Measurements from ENCODE around the gene SLC38A11.

SLC38A11 gene

DNA sequence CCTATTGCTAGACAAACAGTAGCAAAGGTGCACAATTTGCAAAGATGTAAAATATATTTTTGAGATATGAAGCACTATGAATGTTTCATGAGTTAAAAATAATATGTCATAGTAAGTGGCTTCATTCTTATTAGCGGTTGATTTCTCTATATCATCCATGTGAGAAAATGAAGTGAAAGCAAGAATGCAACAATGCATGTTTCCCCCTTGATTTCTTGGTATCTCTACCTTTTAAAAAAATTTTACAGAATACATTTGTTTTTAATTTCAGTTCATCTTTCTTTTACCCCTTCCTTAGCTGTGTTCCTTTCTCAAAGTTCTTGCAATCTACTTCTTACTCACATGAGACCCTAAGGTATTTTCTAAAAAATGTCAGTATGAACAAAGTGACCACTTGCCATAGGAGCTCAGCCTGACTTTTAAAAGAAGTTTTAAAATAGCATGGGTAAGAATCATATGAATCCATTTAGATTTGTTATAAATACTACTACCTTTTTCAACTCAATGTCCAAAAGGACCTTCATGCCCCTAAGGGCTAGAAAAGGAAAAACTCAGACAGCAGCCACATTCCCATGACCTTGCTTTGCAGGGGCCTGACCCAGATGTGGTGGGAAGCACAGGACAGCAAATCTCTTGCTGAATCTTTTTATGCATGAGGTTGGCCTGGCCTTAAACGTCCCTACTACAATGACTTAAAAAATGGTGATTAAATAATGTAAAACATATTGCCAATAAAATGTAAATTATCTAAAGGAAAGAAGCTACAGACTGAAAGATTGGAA is 14.8 kb upstream of the SLC38A11 start:
- DNase-seq = no peak

DNA sequence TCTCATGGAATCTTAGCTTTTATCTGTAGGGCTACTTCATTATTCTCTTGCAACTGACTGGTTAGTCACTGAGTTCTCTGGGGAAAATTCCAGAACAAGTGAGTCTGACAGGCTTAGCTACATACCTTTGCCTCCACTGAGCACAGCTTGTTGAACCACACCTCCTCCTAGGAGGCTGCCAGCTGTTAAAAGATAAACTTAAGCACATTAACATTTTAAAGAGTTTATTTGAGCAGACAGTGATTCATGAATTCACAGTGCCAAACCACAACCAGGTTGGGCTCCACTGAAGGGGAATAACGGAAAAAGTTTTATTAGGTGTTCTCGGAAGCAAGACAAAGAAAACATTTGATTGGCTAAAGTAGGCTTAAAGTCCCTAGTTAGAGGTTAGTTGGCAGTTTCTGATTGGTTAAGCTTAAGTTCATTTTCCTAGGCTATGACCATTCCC is 12.5 kb upstream of the SLC38A11 start:
- no peak for DNase-seq

GRCh38 chr2:164967361-164967760 is 12.0 kb upstream of the SLC38A11 start:
- no peak for DNase-seq

DNA sequence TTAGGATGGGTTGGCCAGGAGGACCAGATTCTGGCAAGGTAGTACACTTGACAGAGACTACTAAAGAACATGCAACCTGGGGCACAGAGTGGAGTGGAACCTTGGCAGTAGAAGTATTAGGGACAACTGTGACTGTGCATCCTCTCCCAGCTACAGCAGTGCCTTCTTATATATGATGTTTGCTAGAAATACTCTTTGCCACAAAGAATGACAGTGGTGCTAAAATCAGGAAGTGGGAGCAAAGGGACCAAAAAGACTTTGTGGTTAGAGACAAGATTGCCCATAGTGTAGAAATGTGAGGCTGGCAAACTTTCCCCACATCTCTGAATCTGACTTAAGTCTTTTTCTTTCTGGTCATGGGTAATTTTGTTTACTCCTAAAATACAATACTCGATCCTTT is 9.4 kb upstream of the SLC38A11 start:
- DNase-seq = no peak

GRCh38 chr2:164960159-164960558 is 4.8 kb upstream of the SLC38A11 start:
- no peak for DNase-seq

DNA sequence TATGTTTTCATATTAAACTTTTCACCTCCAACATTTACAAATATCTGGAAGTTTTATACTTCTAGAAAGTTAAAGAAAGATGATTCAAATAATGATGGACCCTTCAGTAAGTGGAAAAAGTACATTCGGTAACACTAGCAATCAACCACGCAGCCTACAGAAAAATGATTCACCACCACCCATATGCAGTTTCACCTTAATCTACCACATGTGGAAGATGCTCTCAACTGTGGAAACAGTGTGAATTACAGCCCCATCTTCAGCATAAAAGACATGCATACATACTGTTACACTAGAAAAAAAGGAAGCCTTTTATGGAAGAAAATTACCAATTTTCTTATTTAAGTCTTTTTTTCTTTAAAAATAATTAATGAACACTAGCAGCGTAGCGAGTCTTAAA is 1.1 kb downstream of the SLC38A11 start:
- no peak for DNase-seq

GRCh38 chr2:164953279-164953678 is 2.0 kb downstream of the SLC38A11 start:
- no peak for DNase-seq

DNA sequence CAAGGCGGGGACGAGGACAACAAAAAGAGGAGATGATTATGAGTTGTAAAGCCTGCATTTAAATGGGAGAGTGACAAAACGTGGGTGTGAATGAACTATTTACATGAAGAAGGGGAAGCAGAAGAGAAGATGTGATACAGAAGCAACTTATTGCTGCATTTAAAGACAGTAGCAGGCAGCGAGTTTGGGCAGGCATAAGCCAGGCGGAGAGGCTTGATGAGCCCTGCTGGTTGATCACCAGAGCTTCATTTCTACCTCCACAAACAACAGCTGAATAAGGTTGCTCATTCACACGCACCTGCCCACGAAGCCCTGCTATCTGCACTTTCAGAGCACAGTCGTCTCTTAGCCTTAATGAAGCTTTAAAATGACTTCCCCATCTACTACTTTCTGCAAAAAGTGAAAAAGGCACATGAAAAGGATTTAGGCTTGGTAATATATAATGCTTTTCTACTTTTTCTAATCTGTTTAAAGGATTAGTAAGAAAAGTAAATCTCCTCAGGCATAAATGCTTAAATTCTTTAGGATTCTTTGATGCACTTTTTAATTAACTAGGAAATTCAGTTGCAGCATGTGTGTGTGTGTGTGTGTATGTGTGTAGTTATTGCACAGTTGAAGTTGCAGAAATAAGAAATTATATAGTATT is 3.1 kb downstream of the SLC38A11 start:
- DNase-seq = no peak

GRCh38 chr2:164948540-164948939 is 6.8 kb downstream of the SLC38A11 start:
- DNase-seq = no peak

DNA sequence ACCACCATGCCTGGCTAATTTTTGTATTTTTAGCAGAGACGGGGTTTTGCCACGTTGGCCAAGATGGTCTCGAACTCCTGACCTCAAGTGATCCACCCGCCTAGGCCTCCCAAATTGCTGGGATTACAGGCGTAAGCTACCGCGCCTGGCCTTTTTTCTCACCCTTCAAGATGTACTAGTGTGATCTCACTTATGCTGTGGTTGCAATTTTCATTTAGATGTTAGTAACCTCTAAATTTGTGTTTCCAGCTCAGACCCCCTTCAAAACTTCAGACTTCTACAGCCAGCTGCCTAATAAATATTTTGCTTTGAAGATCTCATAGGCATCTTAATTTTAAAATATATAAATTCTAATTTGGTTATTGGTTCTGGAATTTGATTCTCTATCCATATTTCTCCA is 8.0 kb downstream of the SLC38A11 start:
- no peak for DNase-seq

DNA sequence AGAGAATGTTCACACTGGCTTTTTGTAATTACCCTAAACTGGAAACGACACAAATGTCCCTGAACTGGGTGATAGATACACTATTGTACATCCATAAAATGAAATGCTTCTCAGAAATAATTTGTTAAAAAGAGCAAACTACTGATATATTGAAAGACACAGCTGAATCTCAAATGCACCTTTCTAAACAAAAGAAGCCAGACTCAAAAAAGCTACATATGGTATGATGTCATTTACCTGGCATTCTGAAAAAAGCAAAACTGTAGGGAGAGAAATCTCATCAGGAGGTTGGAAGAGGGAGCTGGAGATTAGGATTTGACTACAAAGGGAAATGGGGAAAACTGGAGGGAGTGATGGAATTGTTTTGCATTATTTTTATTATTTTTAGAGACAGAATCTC is 12.0 kb downstream of the SLC38A11 start:
- DNase-seq = no peak

GRCh38 chr2:164937864-164938401 is 17.4 kb downstream of the SLC38A11 start:
- no peak for DNase-seq

GRCh38 chr2:164935118-164936101 is 19.9 kb downstream of the SLC38A11 start:
- no peak for DNase-seq

- no peak for DNase-seq
Measured at GRCh38 chr2:164934401-164935117, 20.8 kb downstream of the SLC38A11 start.

- DNase-seq = no peak
Measured at GRCh38 chr2:164933671-164934189, 21.6 kb downstream of the SLC38A11 start.

DNA sequence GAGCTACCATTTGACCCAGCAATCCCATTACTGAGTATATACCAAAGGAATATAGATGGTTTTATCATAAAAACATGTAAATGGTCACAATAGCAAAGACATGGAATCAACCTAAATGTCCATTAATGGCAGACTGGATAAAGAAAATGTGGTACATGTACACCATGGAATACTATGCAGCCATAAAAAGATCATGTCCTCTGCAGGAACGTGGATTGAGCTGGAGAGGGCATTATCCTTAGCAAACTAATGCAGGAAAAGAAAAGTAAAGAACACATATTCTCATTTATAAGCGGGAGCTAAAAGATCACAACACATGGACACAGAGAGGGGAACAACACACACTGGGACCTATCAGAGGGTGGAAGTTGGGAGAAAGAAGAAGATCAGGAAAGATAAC is 22.9 kb downstream of the SLC38A11 start:
- DNase-seq = no peak

GRCh38 chr2:164928101-164928673 is 27.1 kb downstream of the SLC38A11 start:
- DNase-seq = no peak

GRCh38 chr2:164922134-164922533 is 33.2 kb downstream of the SLC38A11 start:
- no peak for DNase-seq

GRCh38 chr2:164920430-164920829 is 34.9 kb downstream of the SLC38A11 start:
- no peak for DNase-seq

- DNase-seq = no peak
Measured at GRCh38 chr2:164917296-164917903, 37.9 kb downstream of the SLC38A11 start.

GRCh38 chr2:164915566-164915965 is 39.8 kb downstream of the SLC38A11 start:
- DNase-seq = no peak

All from activated CD4-positive, alpha-beta T cell treated with anti-CD3 and anti-CD28 coated beads for 1 hour (primary cell).